ENCODE measurements around the gene HIPK2. TPM values are rescaled to one million over a fixed set of nuclear protein-coding genes. Genes with fewer than 3 reads are reported as not detected.

Gene HIPK2
- total RNA-seq, 1 donor from 2014 or later = 72.3 TPM

GRCh38 chr7:139583826-139584553, 193.8 kb downstream of the HIPK2 start:
- no peaks in the 10 kb centered on the region for H3K4me1 Mint-ChIP-seq (ENCODE audit: low read depth)
- peaks cover 41% of the 10 kb centered on the region for H3K36me3 Mint-ChIP-seq (ENCODE audit: low read depth)
- TF ChIP-seq, protein P1, sequence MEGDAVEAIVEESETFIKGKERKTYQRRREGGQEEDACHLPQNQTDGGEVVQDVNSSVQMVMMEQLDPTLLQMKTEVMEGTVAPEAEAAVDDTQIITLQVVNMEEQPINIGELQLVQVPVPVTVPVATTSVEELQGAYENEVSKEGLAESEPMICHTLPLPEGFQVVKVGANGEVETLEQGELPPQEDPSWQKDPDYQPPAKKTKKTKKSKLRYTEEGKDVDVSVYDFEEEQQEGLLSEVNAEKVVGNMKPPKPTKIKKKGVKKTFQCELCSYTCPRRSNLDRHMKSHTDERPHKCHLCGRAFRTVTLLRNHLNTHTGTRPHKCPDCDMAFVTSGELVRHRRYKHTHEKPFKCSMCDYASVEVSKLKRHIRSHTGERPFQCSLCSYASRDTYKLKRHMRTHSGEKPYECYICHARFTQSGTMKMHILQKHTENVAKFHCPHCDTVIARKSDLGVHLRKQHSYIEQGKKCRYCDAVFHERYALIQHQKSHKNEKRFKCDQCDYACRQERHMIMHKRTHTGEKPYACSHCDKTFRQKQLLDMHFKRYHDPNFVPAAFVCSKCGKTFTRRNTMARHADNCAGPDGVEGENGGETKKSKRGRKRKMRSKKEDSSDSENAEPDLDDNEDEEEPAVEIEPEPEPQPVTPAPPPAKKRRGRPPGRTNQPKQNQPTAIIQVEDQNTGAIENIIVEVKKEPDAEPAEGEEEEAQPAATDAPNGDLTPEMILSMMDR (IDR thresholded peaks at IDR 0.05) = no peak
- H3K9me3 Mint-ChIP-seq (ENCODE audit: low read depth) = no peaks in the 10 kb centered on the region
- no peak overlapping the region for H3K4me3 Mint-ChIP-seq (ENCODE audit: unreplicated experiment)
- DNase-seq (ENCODE audit: low spot score) = no peak
- H3K27me3 Mint-ChIP-seq (ENCODE audit: low read depth) = no peaks in the 10 kb centered on the region
- no peak overlapping the region for H3K27ac Mint-ChIP-seq (ENCODE audit: unreplicated experiment)

DNA sequence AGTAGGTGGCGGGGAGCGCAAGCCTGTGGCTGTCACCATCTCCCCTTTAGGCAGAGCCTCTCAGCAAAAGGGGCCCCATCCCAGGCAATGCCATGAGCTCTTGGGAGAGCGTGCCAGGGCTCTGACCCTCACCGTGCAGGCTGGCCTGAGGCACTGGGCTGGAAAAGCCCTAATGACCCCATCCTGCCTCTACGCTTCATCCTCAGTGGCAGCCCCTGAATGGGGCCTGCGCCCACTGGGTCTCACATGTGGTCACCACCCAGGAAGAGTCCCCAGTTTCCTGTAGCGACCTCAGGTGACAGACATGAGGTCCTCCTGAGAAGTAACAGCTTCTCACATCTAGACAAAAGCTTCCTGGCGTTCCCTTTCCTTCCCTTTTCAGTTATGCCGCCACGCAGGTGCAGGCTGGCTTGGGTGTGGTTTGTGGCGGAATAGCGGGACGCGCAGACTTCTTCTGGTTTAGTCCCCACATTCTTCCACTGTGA, 195.1 kb downstream of the HIPK2 start:
- H3K9me3 Mint-ChIP-seq (ENCODE audit: low read depth) = no peaks in the 10 kb centered on the region
- H3K4me3 Mint-ChIP-seq (ENCODE audit: unreplicated experiment) = no peak overlapping the region
- no peak for DNase-seq (ENCODE audit: low spot score)
- no peaks in the 10 kb centered on the region for H3K27me3 Mint-ChIP-seq (ENCODE audit: low read depth)
- TF ChIP-seq, protein P1 (IDR thresholded peaks at IDR 0.05) = no peak
- no peaks in the 10 kb centered on the region for H3K4me1 Mint-ChIP-seq (ENCODE audit: low read depth)
- peaks cover 43% of the 10 kb centered on the region for H3K36me3 Mint-ChIP-seq (ENCODE audit: low read depth)
- H3K27ac Mint-ChIP-seq (ENCODE audit: unreplicated experiment) = no peak overlapping the region

- TF ChIP-seq, protein P1 (IDR thresholded peaks at IDR 0.05) = no peak
- Mint-ChIP-seq H3K36me3 (ENCODE audit: low read depth) (peaks cover 42% of the 10 kb centered on the region), H3K27ac (ENCODE audit: unreplicated experiment) (no peak overlapping the region), H3K9me3 (ENCODE audit: low read depth) (no peaks in the 10 kb centered on the region), H3K4me1 (ENCODE audit: low read depth) (no peaks in the 10 kb centered on the region), H3K27me3 (ENCODE audit: low read depth) (no peaks in the 10 kb centered on the region), H3K4me3 (ENCODE audit: unreplicated experiment) (no peak overlapping the region)
- no peak for DNase-seq (ENCODE audit: low spot score)
Observed at GRCh38 chr7:139582130-139582650, 195.6 kb downstream of the HIPK2 start.

DNA sequence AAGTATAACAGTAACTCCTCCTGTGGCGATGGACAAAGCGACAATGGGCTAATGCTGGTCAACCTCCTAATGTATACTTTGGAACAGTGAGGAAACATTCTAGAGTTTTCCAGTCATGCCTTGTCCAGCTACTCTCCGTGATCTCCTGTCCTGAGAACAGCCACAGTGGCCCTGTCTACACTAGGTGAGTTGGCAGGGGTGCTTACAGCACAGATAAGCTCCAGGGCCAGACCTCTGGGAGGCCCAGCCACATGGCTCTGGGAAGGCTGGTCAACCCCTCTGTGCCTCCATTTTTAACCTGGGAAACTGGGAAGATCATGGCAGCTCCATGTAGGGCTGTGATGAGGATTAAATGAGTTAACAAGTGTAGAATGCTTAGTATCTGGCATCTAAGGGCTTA, 197.4 kb downstream of the HIPK2 start:
- H3K27me3 Mint-ChIP-seq (ENCODE audit: low read depth) = no peaks in the 10 kb centered on the region
- TF ChIP-seq, protein P1 (IDR thresholded peaks at IDR 0.05) = no peak
- no peak overlapping the region for H3K27ac Mint-ChIP-seq (ENCODE audit: unreplicated experiment)
- H3K4me1 Mint-ChIP-seq (ENCODE audit: low read depth) = no peaks in the 10 kb centered on the region
- no peak for DNase-seq (ENCODE audit: low spot score)
- peaks cover 40% of the 10 kb centered on the region for H3K36me3 Mint-ChIP-seq (ENCODE audit: low read depth)
- no peak overlapping the region for H3K4me3 Mint-ChIP-seq (ENCODE audit: unreplicated experiment)
- H3K9me3 Mint-ChIP-seq (ENCODE audit: low read depth) = no peaks in the 10 kb centered on the region

- Mint-ChIP-seq H3K27me3 (ENCODE audit: low read depth) (no peaks in the 10 kb centered on the region), H3K27ac (ENCODE audit: unreplicated experiment) (peak overlapping the region; percentile 8), H3K4me1 (ENCODE audit: low read depth) (no peaks in the 10 kb centered on the region), H3K4me3 (ENCODE audit: unreplicated experiment) (no peak overlapping the region), H3K36me3 (ENCODE audit: low read depth) (peaks cover 32% of the 10 kb centered on the region), H3K9me3 (ENCODE audit: low read depth) (no peaks in the 10 kb centered on the region)
- TF ChIP-seq, protein P1 (IDR thresholded peaks at IDR 0.05) = no peak
- DNase-seq (ENCODE audit: low spot score) = no peak
Observed at GRCh38 chr7:139576179-139576973, 201.4 kb downstream of the HIPK2 start.
